Motor neuron (in vitro differentiated cells): ENCODE data around the gene CHD9. TPM values are rescaled to one million over a fixed set of nuclear protein-coding genes. Genes with fewer than 3 reads are reported as not detected.
A peak's percentile ranks its signal among the peaks of the same experiment; 100 is the strongest.

Experiments used
- ATAC-seq, 8 experiments: fragments of 200-7000 bp; cut with Tn5 transposase; replicated peaks in 6 of 8; 2 replicates each; pipeline ENCODE4 v1.8.0; 2021; ENCODE audit warnings: mild to moderate bottlenecking in 8 of 8, moderate library complexity in 8 of 8
- H3K27ac ChIP-seq, 2 donors: fragments of 250-450 bp; sonication (Bioruptor Pico); 2 replicates each; pipeline ENCODE4 v1.9.0; 2021; ENCODE audit warnings: antibody characterized with exemption in 2 of 2, mild to moderate bottlenecking in 2 of 2, moderate library complexity in 1 of 2
- H3K4me1 ChIP-seq, 2 donors: fragments of 250-450 bp; sonication (Bioruptor Pico); replicated peaks in 1 of 2; 2 replicates each; pipeline ENCODE4 v1.6.1; 2021; ENCODE audit warnings: antibody characterized with exemption in 2 of 2, mild to moderate bottlenecking in 2 of 2, moderate library complexity in 1 of 2
- H3K4me3 ChIP-seq, 5 donors: fragments of 250-450 bp; sonication (Bioruptor Pico); 2 replicates each; pipeline ENCODE4 v1.9.0; 2021; ENCODE audit warnings: antibody characterized with exemption in 5 of 5, mild to moderate bottlenecking in 5 of 5, moderate library complexity in 4 of 5
- WGBS, 10 experiments: fragments of 450-650 bp; shearing (Covaris generic); methylation state at CpG; one replicate each; pipeline ENCODE4 v1.0.0; 2022; 5-methylcytosine and 5-hydroxymethylcytosine counted together
- in situ Hi-C, 9 experiments: fragments of 400-800 bp; cut with MboI; loops; one replicate each; pipeline ENCODE4 v1.15.0; 2021; ENCODE audit warnings: low sequenced_read_pairs in 9 of 9, low pct_unique_long_range_greater_than_20kb in 2 of 9; ENCODE audit not compliant: unreplicated experiment in 9 of 9
- total RNA-seq, 8 experiments: library from RNA; unstranded; fragments of 300-600 nt; gene quantifications; 2 replicates each; pipeline versions ENCODE4 v1.2.3 to v1.2.4, GENCODE V29; 2022

CHD9 gene
- total RNA-seq, 8 experiments from 2014 or later: 57.0 to 109 (median 65.7) TPM

GRCh38 chr16:53132406-53132805, 77.6 kb downstream of the CHD9 start:
- Histone ChIP-seq H3K4me3 (peak overlapping the region in 4 of 5 donors; percentile 47 to 91 (median 64)), H3K4me1 (peaks cover 7 to 9% of the 10 kb centered on the region in 2 donors), H3K27ac (no peak overlapping the region)
- in situ Hi-C loops: no loop called here
- no peak for ATAC-seq
- 40 to 92% (median 79%) methylated on average over 2 to 6 of the region's 6 CpGs for WGBS, 10 experiments

DNA sequence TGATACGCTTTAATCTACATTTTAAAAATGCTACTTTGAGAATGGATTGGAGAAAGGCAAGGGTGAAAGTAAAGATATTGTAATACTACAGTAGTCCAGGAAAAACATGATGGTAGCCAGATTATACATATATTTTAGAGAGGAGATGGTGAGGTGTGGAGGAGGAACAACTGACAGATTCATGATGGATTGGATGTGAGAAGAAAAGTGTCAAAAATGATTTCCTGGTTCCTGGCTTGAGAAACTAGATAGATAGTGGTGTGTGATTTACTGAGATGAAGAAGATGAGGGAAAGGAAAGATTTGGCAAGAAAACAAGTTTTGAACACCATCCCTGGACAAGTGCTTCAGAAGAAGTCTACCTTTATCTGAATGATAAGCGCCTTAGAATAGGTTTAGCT, 80.5 kb downstream of the CHD9 start:
- in situ Hi-C loops: no loop called here
- 80 to 100% (median 96%) methylated on average over 1 to 2 of the region's 2 CpGs for WGBS, 10 experiments
- H3K4me3 ChIP-seq: no peak overlapping the region
- H3K4me1 ChIP-seq: no peaks in the 10 kb centered on the region
- no peak overlapping the region for H3K27ac ChIP-seq
- no peak for ATAC-seq

- Histone ChIP-seq H3K27ac (no peak overlapping the region), H3K4me3 (no peak overlapping the region), H3K4me1 (no peaks in the 10 kb centered on the region)
- ATAC-seq: no peak
- WGBS, 10 experiments: 80 to 99% (median 95%) methylated on average over 1 to 6 of the region's 6 CpGs; no CpG with 5 or more reads in 2 of the 10 experiments
- in situ Hi-C loops: no loop called here
These were observed 88.2 kb downstream of the CHD9 start for GRCh38 chr16:53142823-53143568.

GRCh38 chr16:53147500-53148065, 92.8 kb downstream of the CHD9 start:
- Histone ChIP-seq H3K4me3 (no peak overlapping the region), H3K4me1 (no peaks in the 10 kb centered on the region), H3K27ac (no peak overlapping the region)
- in situ Hi-C loops: no loop called here
- ATAC-seq: no peak
- WGBS, 10 experiments: 94 to 100% (median 98%) methylated on average over 1 to 3 of the region's 3 CpGs; no CpG with 5 or more reads in 6 of the 10 experiments

DNA sequence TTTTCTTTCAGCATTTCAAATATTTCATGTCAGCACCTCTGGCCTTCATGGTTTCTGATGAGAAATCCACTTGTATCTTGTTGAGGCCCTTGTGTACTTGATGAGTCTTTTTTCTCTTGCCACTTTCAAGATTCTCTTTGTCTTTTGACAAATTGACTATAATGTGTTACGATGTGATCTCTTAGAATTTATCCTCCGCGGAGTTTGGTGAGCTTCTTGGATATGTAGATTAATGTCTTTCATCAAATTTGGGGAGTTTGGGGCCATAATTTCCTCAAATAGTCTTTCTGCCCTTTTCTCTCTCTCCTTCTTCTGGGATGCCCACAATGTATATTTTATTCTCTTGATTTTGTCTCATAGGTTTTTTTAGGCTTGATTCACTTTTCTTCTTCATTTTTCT, 96.0 kb downstream of the CHD9 start:
- Histone ChIP-seq H3K27ac (no peak overlapping the region), H3K4me3 (no peak overlapping the region), H3K4me1 (peaks cover 0 to 6% of the 10 kb centered on the region in 2 donors)
- ATAC-seq: no peak
- WGBS, 10 experiments: 62 to 100% (median 94%) methylated on average over 3 of the region's 3 CpGs; no CpG with 5 or more reads in 1 of the 10 experiments
- in situ Hi-C loops: loop anchor here in 3 of 9 experiments (25.0 kb wide), 1 partner anchor 88 kb away; the partner anchor contains the start of genes CHD9 (in 3 of the 3) and CHD9NB (in 3 of the 3)

DNA sequence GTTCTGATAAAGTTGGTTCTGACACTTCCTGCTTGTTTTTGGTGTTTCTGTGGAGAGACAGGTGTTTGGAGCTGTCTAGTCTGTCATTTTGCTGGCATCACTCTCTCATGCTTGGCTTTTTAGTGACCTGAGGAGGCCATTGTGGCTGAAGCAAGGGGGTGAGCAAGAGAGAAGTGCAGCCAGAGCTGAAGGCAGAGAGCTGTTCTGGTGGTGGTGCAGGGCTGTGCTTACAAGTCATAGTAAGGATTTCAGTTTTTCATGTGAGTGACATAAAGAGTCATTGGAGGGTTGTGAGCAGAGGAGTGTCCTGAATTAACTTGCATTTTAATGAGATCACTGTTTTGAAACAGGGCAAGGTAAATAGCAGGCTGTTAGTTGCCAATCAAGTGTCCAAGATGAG, 97.5 kb downstream of the CHD9 start:
- peak in 5 of 8 experiments; percentile 30 to 83 (median 48) for ATAC-seq
- no peak overlapping the region for H3K27ac ChIP-seq
- in situ Hi-C loops: loop anchor here in 3 of 9 experiments (25.0 kb wide), 1 partner anchor 90 kb away; the partner anchor contains the start of genes CHD9 (in 3 of the 3) and CHD9NB (in 3 of the 3)

DNA sequence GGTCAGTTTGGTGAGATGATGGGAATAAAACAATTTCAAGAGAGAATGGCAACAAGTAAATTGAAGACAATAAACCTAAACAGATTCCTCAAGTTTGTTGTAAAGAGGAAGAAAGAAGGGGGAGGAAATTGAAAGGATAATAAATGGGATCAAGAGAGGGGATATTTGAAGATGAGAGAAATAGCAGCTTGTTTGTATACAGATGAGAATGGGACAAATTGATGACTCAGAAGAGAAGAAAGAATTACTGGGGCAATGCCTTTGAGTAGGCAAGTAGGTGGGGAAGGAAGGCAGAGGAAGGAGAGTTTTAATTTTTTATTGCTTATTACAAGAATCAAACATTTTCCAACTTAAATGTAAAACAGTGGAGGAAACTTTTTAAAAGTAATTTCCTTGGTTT, 98.3 kb downstream of the CHD9 start:
- Histone ChIP-seq H3K4me1 (peaks cover 0 to 6% of the 10 kb centered on the region in 2 donors), H3K4me3 (no peak overlapping the region), H3K27ac (no peak overlapping the region)
- no peak for ATAC-seq
- in situ Hi-C loops: loop anchor here in 3 of 9 experiments (25.0 kb wide), 1 partner anchor 91 kb away; the partner anchor contains the start of genes CHD9 (in 3 of the 3) and CHD9NB (in 3 of the 3)

More for the DNA sequence above, 97.5 kb downstream of the CHD9 start:
- H3K4me3 ChIP-seq: no peak overlapping the region
- peaks cover 0 to 6% of the 10 kb centered on the region in 2 donors for H3K4me1 ChIP-seq

DNA sequence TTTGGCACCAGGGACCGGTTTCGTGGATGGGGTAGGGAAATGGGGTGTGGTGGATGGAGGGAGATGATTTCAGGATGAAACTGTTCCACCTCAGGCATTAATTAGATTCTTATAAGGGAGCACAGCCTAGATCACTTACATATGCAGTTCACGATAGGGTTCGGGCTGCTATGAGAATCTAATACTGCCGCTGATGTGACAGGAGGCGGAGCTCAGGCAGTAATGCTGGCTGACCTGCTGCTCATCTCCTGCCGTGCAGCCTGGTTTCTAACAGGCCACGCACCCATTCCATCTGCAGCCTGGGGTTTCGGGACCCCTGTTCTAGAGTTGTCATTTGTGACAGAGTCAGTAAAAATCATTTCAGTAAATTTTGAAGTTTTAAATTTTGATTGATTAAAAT, 99.7 kb downstream of the CHD9 start:
- Histone ChIP-seq H3K27ac (no peak overlapping the region), H3K4me1 (peaks cover 0 to 6% of the 10 kb centered on the region in 2 donors), H3K4me3 (no peak overlapping the region)
- ATAC-seq: peak; percentile 20 to 91 (median 66)
- WGBS, 10 experiments: 18 to 73% (median 40%) methylated on average over 1 to 7 of the region's 9 CpGs; no CpG with 5 or more reads in 3 of the 10 experiments
- in situ Hi-C loops: loop anchor here in 3 of 9 experiments (25.0 kb wide), 1 partner anchor 92 kb away; the partner anchor contains the start of genes CHD9 (in 3 of the 3) and CHD9NB (in 3 of the 3)

DNA sequence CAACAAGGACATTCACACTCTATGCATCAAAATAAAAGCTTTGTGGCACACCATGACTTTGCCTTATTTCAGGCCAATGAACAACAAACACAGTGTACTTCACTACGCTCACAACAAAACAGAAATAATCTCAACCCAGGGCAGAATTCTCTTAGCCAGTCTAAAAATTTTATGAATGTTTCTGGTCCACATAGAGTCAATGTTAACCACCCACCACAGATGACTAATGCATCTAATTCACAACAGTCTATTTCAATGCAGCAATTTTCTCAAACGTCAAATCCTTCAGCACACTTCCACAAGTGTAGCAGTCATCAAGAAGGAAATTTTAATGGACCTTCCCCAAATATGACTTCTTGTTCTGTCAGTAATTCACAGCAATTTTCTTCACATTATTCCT, 101.7 kb downstream of the CHD9 start:
- ATAC-seq: no peak
- peaks cover 0 to 6% of the 10 kb centered on the region in 2 donors for H3K4me1 ChIP-seq
- in situ Hi-C loops: loop anchor here in 3 of 9 experiments (25.0 kb wide), 1 partner anchor 94 kb away; the partner anchor contains the start of genes CHD9 (in 3 of the 3) and CHD9NB (in 3 of the 3)

DNA sequence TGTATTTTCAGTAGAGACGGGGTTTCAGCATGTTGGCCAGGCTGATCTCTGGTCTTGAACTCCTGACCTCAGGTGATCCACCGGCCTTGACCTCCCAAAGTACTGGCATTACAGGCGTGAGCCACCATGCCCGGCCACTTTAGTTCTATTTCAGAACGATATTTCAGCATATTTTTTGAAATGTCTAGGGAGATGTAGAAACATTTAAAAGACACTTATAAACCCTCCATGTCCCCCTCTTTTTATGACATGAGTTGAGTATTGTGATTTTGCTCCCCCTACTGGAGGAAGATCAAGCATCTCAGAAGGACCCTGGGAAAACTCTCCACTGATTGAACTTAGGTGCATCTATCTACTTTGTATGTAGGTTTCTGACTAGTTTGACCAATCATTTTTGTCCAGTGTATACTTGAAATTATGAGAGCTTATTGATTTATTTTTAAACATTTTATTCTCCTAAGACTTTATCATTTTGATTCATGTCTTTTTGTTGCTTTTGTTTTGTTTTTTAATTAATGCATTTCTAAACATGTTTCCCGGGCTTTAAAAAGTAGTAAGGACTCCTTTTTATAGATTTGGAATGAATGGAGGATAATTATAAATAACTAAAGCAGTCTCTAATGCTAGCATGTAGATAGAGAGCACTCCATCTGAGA, 105.1 kb downstream of the CHD9 start:
- WGBS, 10 experiments: 58 to 100% (median 74%) methylated on average over 1 to 6 of the region's 6 CpGs; no CpG with 5 or more reads in 1 of the 10 experiments
- Histone ChIP-seq H3K4me3 (no peak overlapping the region), H3K27ac (no peak overlapping the region), H3K4me1 (no peaks in the 10 kb centered on the region)
- peak; percentile 32 to 81 (median 48) for ATAC-seq
- in situ Hi-C loops: loop anchor here in 3 of 9 experiments (25.0 kb wide), 1 partner anchor 98 kb away; the partner anchor contains the start of genes CHD9 (in 3 of the 3) and CHD9NB (in 3 of the 3)

More for the DNA sequence above, 101.7 kb downstream of the CHD9 start:
- WGBS, 10 experiments: 29 to 100% (median 100%) methylated on average over 1 to 2 of the region's 2 CpGs; no CpG with 5 or more reads in 3 of the 10 experiments
- H3K27ac ChIP-seq: no peak overlapping the region
- H3K4me3 ChIP-seq: no peak overlapping the region

- H3K27ac ChIP-seq: no peak overlapping the region
- in situ Hi-C loops: loop anchor here in 3 of 9 experiments (25.0 kb wide), 1 partner anchor 104 kb away; the partner anchor contains the start of genes CHD9 (in 3 of the 3) and CHD9NB (in 3 of the 3)
- no peaks in the 10 kb centered on the region for H3K4me1 ChIP-seq
- no peak overlapping the region for H3K4me3 ChIP-seq
- ATAC-seq: no peak
These were observed 111.3 kb downstream of the CHD9 start for GRCh38 chr16:53166099-53166498.

GRCh38 chr16:53168744-53169143, 114.0 kb downstream of the CHD9 start:
- no peak for ATAC-seq
- Histone ChIP-seq H3K4me1 (no peaks in the 10 kb centered on the region), H3K27ac (no peak overlapping the region), H3K4me3 (no peak overlapping the region)
- WGBS, 10 experiments: 0 to 100% (median 95%) methylated on average over 1 to 3 of the region's 6 CpGs; no CpG with 5 or more reads in 3 of the 10 experiments
- in situ Hi-C loops: loop anchor here in 3 of 9 experiments (25.0 kb wide), 1 partner anchor 106 kb away; the partner anchor contains the start of genes CHD9 (in 3 of the 3) and CHD9NB (in 3 of the 3)
